ENCODE results near the gene RAP1GAP.
A peak's percentile ranks its signal among the peaks of the same experiment; 100 is the strongest.

The RAP1GAP gene

GRCh38 chr1:21608798-21609197 lies 60.4 kb downstream of the RAP1GAP start:
- DNase-seq (ENCODE audit: low spot score), result no peak

- peak; percentile 100 for DNase-seq (ENCODE audit: low spot score)
These were observed 61.3 kb downstream of the RAP1GAP start for GRCh38 chr1:21607549-21608529.

DNA sequence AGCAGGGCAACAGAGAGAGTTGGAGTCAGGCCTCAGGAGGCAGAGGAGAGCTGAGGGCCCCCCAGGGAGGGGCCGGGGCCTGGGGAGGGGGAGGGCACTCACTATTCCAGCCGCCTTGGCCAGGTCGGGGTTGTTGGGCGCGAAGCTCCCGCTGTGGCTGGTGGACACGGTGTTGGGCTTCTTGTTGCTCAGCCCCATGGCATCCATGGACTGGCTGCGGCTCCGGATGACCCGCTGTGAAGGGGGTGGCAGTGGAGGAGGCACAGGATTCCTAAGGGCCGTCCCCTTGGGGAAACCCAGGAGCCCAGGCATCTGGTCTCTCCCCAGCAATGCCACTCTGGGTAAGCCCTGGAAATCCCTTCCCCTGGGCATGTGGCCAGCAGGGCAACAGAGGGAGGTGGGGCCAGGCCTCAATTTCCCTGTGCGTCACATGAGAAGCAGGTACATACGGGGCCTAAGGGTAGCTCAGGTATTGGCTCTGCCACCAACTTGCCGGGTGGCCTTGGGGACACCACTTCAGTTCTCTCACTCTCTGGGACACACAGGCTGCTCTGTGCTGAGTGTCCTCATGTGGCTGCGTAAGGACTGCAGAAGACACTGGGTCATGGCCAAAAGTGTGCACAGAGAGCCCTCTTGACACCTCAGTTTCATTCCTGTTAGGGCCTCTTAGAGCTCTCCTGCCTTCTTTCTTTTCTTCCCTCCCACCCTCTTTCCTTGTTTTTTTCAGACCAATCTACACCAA lies 63.0 kb downstream of the RAP1GAP start:
- DNase-seq (ENCODE audit: low spot score), result no peak

DNA sequence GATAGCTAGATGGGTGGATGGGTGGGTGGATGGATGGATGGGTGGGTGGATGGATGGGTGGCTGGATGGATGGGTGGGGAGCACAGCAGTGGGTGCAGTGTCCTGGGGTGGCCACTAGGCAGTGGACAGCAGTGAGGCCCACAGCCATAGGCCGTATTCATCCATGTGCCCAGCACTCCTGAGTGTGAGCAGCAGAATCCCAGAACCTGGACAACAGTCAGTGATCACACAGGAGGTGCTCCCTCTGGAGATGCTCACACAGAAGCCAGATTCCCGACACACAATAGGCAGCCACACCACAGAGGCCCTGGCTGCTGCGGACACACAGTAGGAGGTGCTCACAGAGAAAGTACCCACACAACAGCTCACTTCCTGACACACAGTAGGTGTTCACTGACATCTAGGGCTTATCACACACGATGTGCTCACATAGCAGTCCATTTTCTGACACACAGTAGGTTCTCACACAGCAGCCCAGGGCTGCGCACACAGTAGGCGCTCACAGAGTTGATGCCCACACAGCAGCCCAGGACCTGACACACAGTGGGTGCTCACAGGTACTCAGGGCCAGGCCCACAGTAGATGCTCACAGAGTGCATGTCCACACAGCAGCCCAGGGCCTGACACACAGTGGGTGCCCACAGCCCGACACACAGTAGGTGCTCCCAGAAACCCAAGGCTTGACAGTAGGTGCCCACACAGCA lies 64.0 kb downstream of the RAP1GAP start:
- no peak for DNase-seq (ENCODE audit: low spot score)

DNA sequence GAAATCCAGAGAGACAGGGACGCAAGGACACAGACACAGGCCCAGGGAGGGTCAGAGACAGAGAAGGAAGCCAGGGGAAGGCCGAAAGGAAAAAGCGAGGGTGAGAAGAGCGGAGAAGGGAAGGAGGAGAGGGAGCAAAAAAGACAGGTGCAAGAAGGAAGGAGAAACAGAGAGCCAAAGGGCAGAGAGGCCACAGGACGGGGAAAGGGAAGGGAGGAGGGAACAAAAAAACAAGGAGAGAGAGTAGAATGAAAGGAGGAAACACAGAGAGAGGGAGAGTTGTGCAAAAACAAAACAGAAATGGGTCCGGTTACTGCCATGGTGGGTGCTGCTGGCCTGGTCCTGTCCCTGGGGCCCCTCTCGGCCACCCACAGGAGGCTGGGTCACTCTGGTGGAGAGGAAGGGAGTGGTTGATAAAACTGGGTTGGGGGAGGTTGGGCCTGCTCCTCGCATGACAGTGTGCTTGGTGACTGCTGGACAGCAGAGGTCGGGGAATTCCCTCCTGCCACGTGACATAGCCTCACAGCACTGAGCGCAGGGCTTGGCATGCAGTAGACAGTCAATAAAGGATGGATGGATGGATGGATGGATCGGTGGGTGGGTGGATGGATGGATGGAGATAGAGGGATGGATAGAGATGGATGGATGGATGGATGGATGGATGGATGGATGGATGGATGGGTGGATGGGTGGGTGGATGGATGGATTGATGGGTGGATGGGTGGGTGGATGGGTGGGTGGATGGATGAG lies 64.8 kb downstream of the RAP1GAP start:
- DNase-seq (ENCODE audit: low spot score), result no peak

DNA sequence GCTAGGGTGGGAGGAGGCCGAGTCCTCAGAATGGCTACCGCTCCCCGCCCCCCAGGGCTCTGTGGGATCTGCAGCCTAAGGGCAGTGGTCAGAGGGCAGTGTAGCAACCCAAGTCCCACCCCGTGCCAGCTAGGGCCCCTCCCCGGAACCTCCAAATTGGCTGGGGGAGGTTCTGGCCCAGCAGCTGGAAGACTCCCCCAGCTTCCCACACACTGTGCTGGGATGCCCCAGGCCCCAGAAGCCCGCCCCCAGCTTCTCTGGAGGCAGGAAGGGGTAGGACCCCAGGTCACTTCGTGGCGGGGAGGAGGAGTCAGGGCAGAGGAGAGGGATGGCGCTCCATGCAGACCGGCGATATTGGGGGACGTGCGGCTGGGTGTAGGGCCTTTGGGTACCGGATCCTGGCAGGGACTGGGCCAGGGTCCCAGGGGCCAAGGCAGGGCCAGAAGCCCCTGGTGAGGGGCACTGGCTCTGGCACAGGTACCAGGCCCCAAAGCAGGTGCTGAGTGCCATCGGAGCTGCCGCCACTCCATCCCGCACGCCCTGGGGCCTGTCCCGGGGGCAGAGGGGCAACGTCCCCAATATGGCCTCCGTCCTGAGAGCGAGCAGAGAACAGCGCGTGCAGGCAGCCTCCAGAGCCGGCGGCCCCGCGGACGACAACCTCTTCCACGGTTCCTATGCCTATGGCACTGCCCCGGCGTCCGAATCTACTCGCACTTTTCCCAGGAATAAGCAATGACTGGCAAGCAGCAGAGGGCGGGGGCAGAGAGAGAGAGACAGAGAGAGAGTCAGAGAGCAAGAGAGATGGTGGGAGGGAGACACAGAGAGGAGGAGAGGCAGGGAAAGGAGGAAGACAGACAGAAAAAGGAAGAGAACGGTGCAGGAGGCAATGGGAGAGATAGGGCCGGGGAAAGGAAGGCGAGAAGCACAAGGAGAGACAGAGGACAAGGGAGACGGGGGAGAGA lies 65.7 kb downstream of the RAP1GAP start:
- DNase-seq (ENCODE audit: low spot score), result no peak

DNA sequence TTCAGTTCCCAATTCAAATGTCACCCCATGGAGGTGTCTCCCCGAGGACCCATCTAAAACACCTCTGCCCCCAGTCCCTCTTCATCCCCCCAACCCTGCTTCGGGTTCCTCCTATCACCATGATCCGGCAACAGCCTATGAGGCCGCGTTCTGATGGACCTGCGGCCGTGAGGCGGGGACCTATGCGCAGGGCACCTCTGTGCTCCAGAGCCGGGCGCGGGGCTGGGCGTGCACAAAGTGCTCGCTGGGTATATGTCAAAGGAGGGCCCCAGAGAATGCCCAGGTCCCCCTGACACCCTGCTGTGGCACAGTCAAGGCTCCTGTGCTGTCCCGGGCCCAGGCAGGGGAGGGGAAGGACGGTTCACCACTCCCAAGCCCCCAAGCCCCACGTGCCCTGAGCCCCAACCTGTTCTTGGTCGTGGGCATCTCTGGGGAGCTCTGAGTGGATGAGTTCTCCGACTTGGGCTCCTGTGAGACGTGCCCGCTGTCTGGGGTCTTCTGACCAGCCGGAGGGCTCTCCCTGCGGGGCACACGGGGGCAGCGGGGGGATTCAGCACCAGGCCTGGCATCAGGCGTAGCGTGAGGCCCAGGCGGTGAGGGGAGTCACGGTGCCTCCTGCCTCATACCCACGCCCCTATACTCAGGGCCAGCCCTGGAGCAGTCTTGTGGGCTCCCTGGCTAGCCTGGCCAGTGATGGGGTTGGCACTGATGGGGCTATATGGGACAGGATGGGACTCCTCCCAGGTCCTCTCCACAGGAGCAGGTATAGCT lies 67.7 kb downstream of the RAP1GAP start:
- no peak for DNase-seq (ENCODE audit: low spot score)

- DNase-seq (ENCODE audit: low spot score), result no peak
These were observed 69.8 kb downstream of the RAP1GAP start for GRCh38 chr1:21599402-21599801.

- DNase-seq (ENCODE audit: low spot score), result no peak
These were observed 70.3 kb downstream of the RAP1GAP start for GRCh38 chr1:21598904-21599303.

- peak; percentile 24 for DNase-seq (ENCODE audit: low spot score)
These were observed 70.7 kb downstream of the RAP1GAP start for GRCh38 chr1:21598417-21598816.

DNA sequence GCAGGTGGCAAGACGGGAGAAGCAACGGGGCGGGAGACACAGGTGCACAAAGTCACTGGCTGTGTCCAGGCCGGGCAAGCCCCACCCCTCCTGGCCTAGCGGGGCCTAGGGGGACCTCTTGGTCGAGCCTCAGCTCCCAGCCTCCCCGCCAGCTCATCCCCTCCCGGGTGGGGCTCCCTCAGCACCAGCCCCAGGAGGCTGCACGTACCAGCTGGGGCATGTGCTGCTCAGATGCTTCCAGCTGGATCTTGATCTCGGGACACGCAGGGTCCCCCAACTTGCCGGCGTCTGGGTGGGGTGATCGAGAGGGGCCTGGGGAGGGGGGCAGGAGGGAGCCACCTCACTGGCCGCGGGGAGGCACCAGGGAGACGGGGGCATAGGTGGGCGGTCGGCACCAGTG lies 71.4 kb downstream of the RAP1GAP start:
- peak; percentile 26 for DNase-seq (ENCODE audit: low spot score)

DNA sequence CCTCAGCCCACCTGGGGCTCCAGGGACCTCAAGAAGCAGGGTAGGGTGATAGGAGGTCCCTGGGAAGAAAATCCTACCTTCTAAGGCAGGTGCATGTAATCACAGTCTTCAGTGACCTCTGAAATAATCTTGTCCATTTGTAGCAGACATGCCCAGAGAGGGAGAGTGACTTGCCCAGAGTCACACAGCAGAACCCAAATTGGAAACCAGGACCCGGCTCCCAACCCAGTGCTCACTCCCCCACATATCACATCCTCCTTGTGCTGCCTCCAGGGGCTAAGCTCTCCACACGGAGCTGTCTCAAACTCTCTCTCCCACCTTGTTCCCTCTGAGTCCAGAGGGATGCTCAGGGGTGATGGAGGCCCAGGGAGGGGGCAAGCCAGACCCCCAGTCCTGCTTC lies 72.5 kb downstream of the RAP1GAP start:
- no peak for DNase-seq (ENCODE audit: low spot score)

DNA sequence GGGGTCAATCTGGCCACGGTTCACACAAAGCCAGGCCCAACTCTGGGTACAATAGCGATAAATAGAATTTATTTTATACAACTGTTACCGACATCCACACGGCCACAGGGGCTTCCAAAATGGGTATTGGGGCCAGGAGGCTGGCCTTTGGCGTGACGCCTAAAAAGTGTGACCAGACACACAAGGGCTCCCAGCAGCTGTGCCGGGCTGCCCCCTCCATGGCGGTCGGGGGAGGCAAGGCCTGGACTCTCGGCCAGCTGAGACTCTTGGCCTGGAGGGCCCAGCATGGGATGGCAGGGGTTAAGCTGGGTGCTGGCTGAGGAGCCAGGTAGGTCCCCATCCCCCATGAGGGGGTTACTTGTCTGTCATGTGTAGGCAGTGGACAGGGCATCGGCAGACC lies 73.0 kb downstream of the RAP1GAP start:
- DNase-seq (ENCODE audit: low spot score), result no peak

- peak; percentile 85 for DNase-seq (ENCODE audit: low spot score)
These were observed 73.9 kb downstream of the RAP1GAP start for GRCh38 chr1:21594935-21595897.

- peak; percentile 51 for DNase-seq (ENCODE audit: low spot score)
These were observed 74.7 kb downstream of the RAP1GAP start for GRCh38 chr1:21594501-21594900.

GRCh38 chr1:21593231-21593630 lies 75.9 kb downstream of the RAP1GAP start:
- DNase-seq (ENCODE audit: low spot score), result no peak

DNA sequence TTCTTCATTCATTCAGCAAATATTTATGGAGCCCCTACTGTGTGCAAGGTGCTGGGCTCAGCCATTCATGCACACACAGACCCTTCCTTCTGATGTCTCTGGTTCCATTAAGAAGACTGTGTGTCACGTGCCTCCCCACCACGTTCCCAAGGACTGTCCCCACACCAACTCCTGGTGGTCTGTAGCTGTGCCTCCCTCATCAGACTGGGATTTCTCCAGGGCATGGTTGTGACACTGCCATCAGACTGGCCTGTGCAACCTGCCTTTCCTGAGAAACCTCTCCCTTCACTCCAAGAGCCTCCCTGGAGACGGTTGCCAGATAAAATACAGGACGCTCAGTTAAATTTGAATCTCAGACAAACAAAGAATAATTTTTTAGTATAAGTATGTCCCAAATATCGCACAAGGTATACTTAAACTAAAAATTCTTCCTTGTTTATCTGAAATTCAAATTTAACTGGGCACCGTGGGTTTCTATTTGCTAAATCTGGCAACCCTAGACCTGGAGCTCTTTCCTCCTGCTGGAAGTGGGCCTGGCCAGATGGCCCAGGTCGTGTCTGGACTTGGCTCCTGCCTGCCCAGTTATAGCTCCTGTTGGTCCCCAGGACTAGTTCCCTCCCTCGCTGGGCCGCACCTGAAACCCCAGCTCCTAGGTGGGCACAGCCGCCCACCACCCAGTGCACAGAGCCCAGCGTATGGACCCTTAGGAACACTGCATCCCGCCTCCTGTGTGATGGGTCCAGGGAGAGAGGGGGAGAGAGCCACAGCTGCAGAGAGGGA lies 76.9 kb downstream of the RAP1GAP start:
- DNase-seq (ENCODE audit: low spot score), result no peak

GRCh38 chr1:21590934-21591333 lies 78.2 kb downstream of the RAP1GAP start:
- DNase-seq (ENCODE audit: low spot score), result no peak

All from iPS-NIHi11 (cell line).